ENCODE results near the gene TMEM201. TPM values are rescaled to one million over a fixed set of nuclear protein-coding genes. Genes with fewer than 3 reads are reported as not detected.
A peak's percentile ranks its signal among the peaks of the same experiment; 100 is the strongest.

Gene TMEM201
- total RNA-seq (13.2 TPM), polyA plus RNA-seq (ENCODE audit: insufficient read depth, low read depth, low replicate concordance) (9.1 TPM)
- long read RNA-seq, donor 1, partial matches to known transcripts = 0 of 3 reads
- long read RNA-seq, donor 1, other reads (novel, unspliced or antisense) = 0 of 3 reads
- long read RNA-seq, donor 2, partial matches to known transcripts = 5 of 6 reads
- long read RNA-seq, donor 2, other reads (novel, unspliced or antisense) = 0 of 6 reads
- long read RNA-seq, donor 3, partial matches to known transcripts = 0 of 1 reads
- long read RNA-seq, donor 3, other reads (novel, unspliced or antisense) = 0 of 1 reads
- long read RNA-seq, donor 4 = 0 reads
- long read RNA-seq, donor 5 = 0 reads
- long read RNA-seq, donor 6 = 0 reads
- long read RNA-seq, donor 7, transcript TMEM201-201 (6 exons, 3,851 nt) = major isoform, 5 of 20 reads
- long read RNA-seq, donor 7, partial matches to known transcripts = 5 of 20 reads
- long read RNA-seq, donor 7, other reads (novel, unspliced or antisense) = 9 of 20 reads
- long read RNA-seq, donor 8, partial matches to known transcripts = 0 of 2 reads
- long read RNA-seq, donor 8, other reads (novel, unspliced or antisense) = 0 of 2 reads
- long read RNA-seq, donor 9, partial matches to known transcripts = 0 of 2 reads
- long read RNA-seq, donor 9, other reads (novel, unspliced or antisense) = 0 of 2 reads
- long read RNA-seq, donor 10, partial matches to known transcripts = 0 of 2 reads
- long read RNA-seq, donor 10, other reads (novel, unspliced or antisense) = 0 of 2 reads

DNA sequence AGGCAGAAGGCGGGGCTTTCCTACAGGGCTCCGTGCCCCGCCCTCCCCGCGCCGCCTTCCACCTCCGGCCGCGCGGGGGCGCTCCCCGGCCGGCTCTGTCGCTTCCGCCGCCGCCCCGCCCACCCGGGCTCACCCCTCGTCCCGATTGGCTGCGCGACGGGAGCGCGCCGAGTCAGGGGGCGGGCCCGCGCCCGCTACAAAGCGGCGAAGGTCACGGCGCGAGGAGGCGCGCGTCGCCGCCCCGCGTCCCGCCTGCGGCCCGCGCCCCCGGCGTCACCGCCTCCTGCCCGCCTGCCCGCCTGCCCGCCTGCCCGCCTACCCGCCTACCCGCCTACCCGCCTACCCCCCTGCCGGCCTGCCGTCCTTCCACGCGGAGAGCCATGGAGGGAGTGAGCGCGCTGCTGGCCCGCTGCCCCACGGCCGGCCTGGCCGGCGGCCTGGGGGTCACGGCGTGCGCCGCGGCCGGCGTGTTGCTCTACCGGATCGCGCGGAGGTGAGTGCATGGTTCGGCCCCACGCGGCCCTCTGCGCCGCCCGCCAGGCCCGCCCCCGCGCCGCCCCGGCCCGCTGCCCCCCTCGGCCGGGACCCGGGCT, at the start of gene TMEM201:
TMEM201 (plus strand) TSS at position 361 of the 593 bp plus-strand sequence; CDS start at position 381, 20 bp downstream.
- Histone ChIP-seq H3K9me3 (ENCODE audit: control insufficient read depth in 2 of 3, insufficient read depth in 1 of 3, low read length in 3 of 3) (no peaks in the 10 kb centered on the region), H3K36me3 (ENCODE audit: control insufficient read depth in 2 of 3, insufficient read depth in 3 of 3, low read length in 3 of 3) (no peaks in the 10 kb centered on the region), H3K9ac (ENCODE audit: low read length in 3 of 3) (peak within 1 kb of the TSS; percentile 5 to 69 (median 66)), H3K27ac (ENCODE audit: low read depth in 2 of 2, low read length in 2 of 2) (peak within 1 kb of the TSS in 1 of 2 donors; percentile 32), H3K27me3 (ENCODE audit: control insufficient read depth, insufficient read depth, low read length) (no peaks in the 10 kb centered on the region), H3K4me1 (ENCODE audit: control insufficient read depth in 2 of 3, insufficient read depth in 2 of 3, low read depth in 1 of 3, low read length in 3 of 3) (peaks cover 0 to 18% (median 13%) of the 10 kb centered on the region in 3 donors), H3K4me3 (ENCODE audit: low read length in 3 of 3) (peak within 1 kb of the TSS; percentile 66 to 70 (median 69))
- intact Hi-C loops (cut with DNase I) = no loop called here
- no peak for FAIRE-seq
- TF ChIP-seq CTCF (IDR thresholded peaks at IDR 0.05; ENCODE audit: borderline replicate concordance, extremely low read depth, insufficient read depth) = peak; percentile 76
- peak; percentile 94 to 97 (median 96) for DNase-seq

- no peaks in the 10 kb centered on the region for H3K27me3 ChIP-seq (ENCODE audit: control insufficient read depth, insufficient read depth, low read length)
- FAIRE-seq (no peak), DNase-seq (peak; percentile 99)
- no peaks in the 10 kb centered on the region for H3K36me3 ChIP-seq (ENCODE audit: control insufficient read depth in 2 of 3, insufficient read depth in 3 of 3, low read length in 3 of 3)
- H3K9me3 ChIP-seq (ENCODE audit: control insufficient read depth in 2 of 3, insufficient read depth in 1 of 3, low read length in 3 of 3) = no peaks in the 10 kb centered on the region
- H3K27ac ChIP-seq (ENCODE audit: low read depth in 2 of 2, low read length in 2 of 2) = peak within 1 kb of the TSS; percentile 85 to 96
- intact Hi-C loops (cut with DNase I) = no loop called here
- peaks cover 0 to 14% (median 6%) of the 10 kb centered on the region in 3 donors for H3K4me1 ChIP-seq (ENCODE audit: control insufficient read depth in 2 of 3, insufficient read depth in 2 of 3, low read depth in 1 of 3, low read length in 3 of 3)
- H3K4me3 ChIP-seq (ENCODE audit: low read length in 3 of 3) = peak within 1 kb of the TSS; percentile 68 to 90 (median 76)
- no peak for TF ChIP-seq CTCF (IDR thresholded peaks at IDR 0.05; ENCODE audit: borderline replicate concordance, extremely low read depth, insufficient read depth)
- peak within 1 kb of the TSS; percentile 45 to 91 (median 66) for H3K9ac ChIP-seq (ENCODE audit: low read length in 3 of 3)
Measured at GRCh38 chr1:9539165-9539828, 49.4 kb upstream of the TMEM201 start, which contains the start of gene SLC25A33. Gene SLC25A33, plus strand, starts transcription at chr1:9539465. Its CDS starts 227 bp downstream, at chr1:9539692.

GRCh38 chr1:9539829-9540550, 48.7 kb upstream of the TMEM201 start:
- Histone ChIP-seq H3K27me3 (ENCODE audit: control insufficient read depth, insufficient read depth, low read length) (no peaks in the 10 kb centered on the region), H3K9me3 (ENCODE audit: control insufficient read depth in 2 of 3, insufficient read depth in 1 of 3, low read length in 3 of 3) (no peaks in the 10 kb centered on the region), H3K36me3 (ENCODE audit: control insufficient read depth in 2 of 3, insufficient read depth in 3 of 3, low read length in 3 of 3) (no peaks in the 10 kb centered on the region), H3K4me1 (ENCODE audit: control insufficient read depth in 2 of 3, insufficient read depth in 2 of 3, low read depth in 1 of 3, low read length in 3 of 3) (peaks cover 0 to 18% (median 6%) of the 10 kb centered on the region in 3 donors), H3K4me3 (ENCODE audit: low read length in 3 of 3) (peak overlapping the region; percentile 68 to 90 (median 76)), H3K9ac (ENCODE audit: low read length in 3 of 3) (peak overlapping the region; percentile 45 to 91 (median 66)), H3K27ac (ENCODE audit: low read depth in 2 of 2, low read length in 2 of 2) (peak overlapping the region; percentile 83 to 89)
- DNase-seq (peak; percentile 62 to 85 (median 77)), FAIRE-seq (no peak)
- TF ChIP-seq CTCF (IDR thresholded peaks at IDR 0.05; ENCODE audit: borderline replicate concordance, extremely low read depth, insufficient read depth) = no peak
- intact Hi-C loops (cut with DNase I) = no loop called here
